HG02852 (cell line): ENCODE results near the gene ADAMTS12.
"Not testable (repeated sequence)": the region's sequence is repeated elsewhere in the genome, so short reads cannot be mapped to it uniquely, and the experiment has no call there.

Experiments
- ATAC-seq: cut with Tn5 transposase; IDR thresholded peaks from one replicate; pipeline ENCODE4 v1.9.1; 2021; ENCODE audit warnings: mild to moderate bottlenecking, moderate library complexity; ENCODE audit not compliant: unreplicated experiment

Gene ADAMTS12

GRCh38 chr5:33891788-33892619 is at the start of gene ADAMTS12:
Gene ADAMTS12 (minus strand): TSS chr5:33891990. CDS start chr5:33891856, 134 bp downstream.
- peak; percentile 42 for ATAC-seq

GRCh38 chr5:33941090-33941489 is 49.3 kb upstream of the ADAMTS12 start:
- ATAC-seq = no peak

- ATAC-seq = no peak
Observed at GRCh38 chr5:33939556-33940262, 47.9 kb upstream of the ADAMTS12 start.

GRCh38 chr5:33938881-33939280 is 47.1 kb upstream of the ADAMTS12 start:
- no peak for ATAC-seq

- ATAC-seq = no peak
Observed at GRCh38 chr5:33938507-33938796, 46.7 kb upstream of the ADAMTS12 start.

GRCh38 chr5:33937707-33938506 is 46.1 kb upstream of the ADAMTS12 start:
- ATAC-seq = no peak

- ATAC-seq = no peak
Observed at GRCh38 chr5:33937017-33937706, 45.4 kb upstream of the ADAMTS12 start.

- no peak for ATAC-seq
Observed at GRCh38 chr5:33936381-33937016, 44.7 kb upstream of the ADAMTS12 start, which contains the start of gene RXFP3. Gene RXFP3 (plus strand): TSS chr5:33936386. CDS start chr5:33936741, 355 bp downstream.

GRCh38 chr5:33936004-33936380 is 44.2 kb upstream of the ADAMTS12 start:
- ATAC-seq = peak; percentile 31

GRCh38 chr5:33934176-33934575 is 42.4 kb upstream of the ADAMTS12 start:
- peak; percentile 29 for ATAC-seq

- ATAC-seq = peak; percentile 86
Observed at GRCh38 chr5:33933723-33934169, 42.0 kb upstream of the ADAMTS12 start.

GRCh38 chr5:33931136-33931535 is 39.3 kb upstream of the ADAMTS12 start:
- ATAC-seq = no peak

GRCh38 chr5:33929925-33930690 is 38.3 kb upstream of the ADAMTS12 start:
- ATAC-seq = no peak

- ATAC-seq = no peak
Observed at GRCh38 chr5:33928283-33928682, 36.5 kb upstream of the ADAMTS12 start.

GRCh38 chr5:33927685-33928084 is 35.9 kb upstream of the ADAMTS12 start:
- no peak for ATAC-seq

- no peak for ATAC-seq
Observed at GRCh38 chr5:33925278-33925677, 33.5 kb upstream of the ADAMTS12 start.

- no peak for ATAC-seq
Observed at GRCh38 chr5:33921002-33921401, 29.2 kb upstream of the ADAMTS12 start.

GRCh38 chr5:33914844-33915243 is 23.1 kb upstream of the ADAMTS12 start:
- ATAC-seq = not testable (repeated sequence)

- ATAC-seq = not testable (repeated sequence)
Observed at GRCh38 chr5:33906248-33906647, 14.5 kb upstream of the ADAMTS12 start.
